Neuron (in vitro differentiated cells): ENCODE measurements around the gene MAPKAPK3.

Experiments used
- H2AFZ ChIP-seq: one replicate; pipeline ENCODE4 v1.6.1; 2013; ENCODE audit warnings: low read depth, mild to moderate bottlenecking, inconsistent platforms, low read length, moderate library complexity
- H3K27me3 ChIP-seq: one replicate; pipeline ENCODE4 v1.6.1; 2013; ENCODE audit warnings: low read length; ENCODE audit not compliant: insufficient read depth
- H3K36me3 ChIP-seq: one replicate; pipeline ENCODE4 v1.6.1; 2013; ENCODE audit warnings: low read length; ENCODE audit not compliant: insufficient read depth
- H3K4me1 ChIP-seq: one replicate; pipeline ENCODE4 v1.6.1; 2013; ENCODE audit warnings: low read length; ENCODE audit not compliant: insufficient read depth
- H3K4me3 ChIP-seq: 2 replicates; pipeline ENCODE4 v1.5.1; 2013; ENCODE audit warnings: mild to moderate bottlenecking, low read length, moderate library complexity
- H3K9me3 ChIP-seq: one replicate; pipeline ENCODE4 v1.6.1; 2013; ENCODE audit warnings: low read length

Gene MAPKAPK3

GRCh38 chr3:50607271-50608091, 9.5 kb upstream of the MAPKAPK3 start:
- H3K36me3 ChIP-seq: peaks cover 17% of the 10 kb centered on the region
- H3K4me1 ChIP-seq: peaks cover 11% of the 10 kb centered on the region
- no peaks in the 10 kb centered on the region for H3K27me3 ChIP-seq

GRCh38 chr3:50608278-50608677, 8.7 kb upstream of the MAPKAPK3 start:
- H2AFZ ChIP-seq: no peak overlapping the region
- no peak overlapping the region for H3K4me3 ChIP-seq
- peaks cover 16% of the 10 kb centered on the region for H3K4me1 ChIP-seq
- no peaks in the 10 kb centered on the region for H3K27me3 ChIP-seq
- H3K36me3 ChIP-seq: peaks cover 17% of the 10 kb centered on the region
- no peaks in the 10 kb centered on the region for H3K9me3 ChIP-seq

More at GRCh38 chr3:50607271-50608091, 9.5 kb upstream of the MAPKAPK3 start:
- Histone ChIP-seq H3K9me3 (no peaks in the 10 kb centered on the region), H2AFZ (no peak overlapping the region), H3K4me3 (no peak overlapping the region)

DNA sequence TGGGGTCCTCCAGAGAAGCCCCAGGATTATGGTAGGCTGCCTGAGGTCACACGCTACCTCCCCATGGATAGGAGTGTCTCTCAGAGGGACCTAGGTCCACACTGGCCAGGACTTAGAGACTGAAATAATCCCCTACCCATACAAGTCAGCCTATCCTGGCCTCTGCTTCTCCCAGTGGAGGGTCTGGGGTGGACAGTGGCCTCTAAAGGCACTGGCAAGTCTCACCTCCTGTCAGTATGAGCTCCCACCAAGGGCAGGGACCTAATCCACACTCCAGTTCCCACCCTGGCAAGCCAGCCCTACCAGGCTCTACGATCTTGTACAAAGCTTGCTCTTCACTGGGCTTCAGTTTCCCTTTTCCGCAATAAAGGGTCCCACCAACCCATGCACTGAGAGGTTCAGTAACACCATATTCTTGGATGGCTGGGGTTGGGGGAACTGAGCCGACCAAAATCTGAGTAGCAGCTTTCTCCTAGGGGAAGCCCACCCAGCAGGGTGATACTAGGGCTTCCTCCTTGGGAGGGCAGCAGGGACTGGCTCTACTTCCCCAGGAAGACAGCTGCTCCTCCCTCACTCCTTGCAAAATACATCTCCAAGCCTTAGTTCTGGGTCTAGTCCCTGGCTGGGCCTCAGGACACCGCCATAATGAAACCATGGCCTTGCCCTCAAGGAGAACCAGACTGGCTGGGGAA, 7.7 kb upstream of the MAPKAPK3 start:
- Histone ChIP-seq H3K4me3 (no peak overlapping the region), H3K27me3 (no peaks in the 10 kb centered on the region), H3K4me1 (peaks cover 16% of the 10 kb centered on the region), H3K36me3 (peaks cover 17% of the 10 kb centered on the region), H3K9me3 (no peaks in the 10 kb centered on the region), H2AFZ (no peak overlapping the region)

- Histone ChIP-seq H3K4me3 (no peak overlapping the region), H3K36me3 (peaks cover 17% of the 10 kb centered on the region), H3K4me1 (peaks cover 16% of the 10 kb centered on the region), H3K27me3 (no peaks in the 10 kb centered on the region), H3K9me3 (no peaks in the 10 kb centered on the region), H2AFZ (no peak overlapping the region)
These were observed 7.2 kb upstream of the MAPKAPK3 start for GRCh38 chr3:50609763-50610085.

- Histone ChIP-seq H3K9me3 (no peaks in the 10 kb centered on the region), H3K36me3 (peaks cover 17% of the 10 kb centered on the region), H3K4me3 (peak overlapping the region; percentile 61), H3K4me1 (peaks cover 16% of the 10 kb centered on the region), H2AFZ (no peak overlapping the region), H3K27me3 (no peaks in the 10 kb centered on the region)
These were observed 6.6 kb upstream of the MAPKAPK3 start for GRCh38 chr3:50610181-50610971.

DNA sequence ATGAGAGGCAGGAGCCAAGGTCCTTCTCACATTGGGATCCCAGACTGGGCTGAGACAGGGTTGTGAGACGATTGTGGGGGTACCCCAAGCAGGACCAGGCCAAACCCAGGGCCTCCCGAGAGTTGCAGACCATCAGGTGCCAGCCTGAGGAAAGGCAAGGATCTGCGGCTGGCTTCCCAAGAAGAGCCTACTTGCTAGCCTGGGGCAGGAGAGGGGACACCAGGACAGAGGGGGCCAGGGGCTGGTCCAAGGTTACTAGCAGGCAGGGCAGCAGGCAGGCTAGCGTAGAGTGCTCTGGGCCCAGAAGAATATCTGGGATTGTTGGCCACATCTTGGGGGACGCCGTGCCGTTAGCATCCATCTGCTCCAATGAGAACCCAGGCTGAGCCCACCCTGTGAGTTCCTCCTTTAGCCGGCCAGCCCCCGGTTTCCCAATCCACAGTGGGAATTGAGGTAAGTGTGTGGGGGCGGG, 5.9 kb upstream of the MAPKAPK3 start:
- Histone ChIP-seq H3K27me3 (no peaks in the 10 kb centered on the region), H3K4me1 (peaks cover 21% of the 10 kb centered on the region), H2AFZ (peak overlapping the region; percentile 43)

DNA sequence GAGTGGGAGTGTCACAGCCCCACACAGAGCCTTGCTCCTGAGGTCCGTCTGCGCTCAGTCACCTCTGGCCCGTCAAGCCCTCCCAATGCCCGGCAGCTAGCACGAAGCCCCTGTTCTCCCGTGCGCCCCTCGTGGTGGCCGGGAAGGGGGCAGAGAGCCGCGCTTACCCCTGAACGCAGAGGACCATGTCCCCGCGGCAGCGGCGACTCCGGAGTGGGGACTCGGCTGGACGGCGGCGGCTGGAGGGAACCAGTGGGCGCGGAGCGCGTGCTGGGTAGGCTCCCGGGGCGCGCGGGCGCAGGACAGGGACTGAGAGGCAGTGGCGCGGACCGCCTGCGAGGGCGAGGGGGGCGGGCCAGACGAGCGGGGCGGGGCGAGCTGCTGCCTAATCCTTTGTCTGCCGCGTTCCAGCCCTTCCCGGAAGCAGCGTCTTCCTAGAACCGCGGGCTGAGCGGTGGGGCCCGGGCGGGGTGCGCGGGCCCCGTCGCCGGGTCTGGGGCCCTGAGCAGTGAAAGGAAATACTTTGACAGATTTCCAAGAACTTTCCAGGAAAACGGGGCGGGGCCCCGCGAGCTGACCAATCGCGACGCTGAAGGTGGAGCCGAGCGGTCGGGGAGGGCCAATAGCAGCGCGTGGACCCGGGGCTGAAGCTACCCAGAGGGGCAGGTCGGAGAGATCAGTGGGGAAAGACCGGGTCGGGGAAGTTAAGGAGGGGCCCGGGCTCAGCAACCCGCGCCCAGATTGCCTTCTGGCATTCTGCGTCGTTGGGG, 5.3 kb upstream of the MAPKAPK3 start, which contains the start of gene CISH:
CISH (minus strand) TSS at position 311 of the 770 bp plus-strand sequence; CDS start at position 187, 124 bp downstream.
- Histone ChIP-seq H3K4me1 (peaks cover 27% of the 10 kb centered on the region), H2AFZ (peak within 1 kb of the TSS; percentile 43), H3K27me3 (no peaks in the 10 kb centered on the region), H3K9me3 (no peaks in the 10 kb centered on the region), H3K4me3 (peak within 1 kb of the TSS; percentile 61), H3K36me3 (peaks cover 11% of the 10 kb centered on the region)

More for the DNA sequence above, 5.9 kb upstream of the MAPKAPK3 start:
- H3K4me3 ChIP-seq: peak overlapping the region; percentile 61
- H3K36me3 ChIP-seq: peaks cover 16% of the 10 kb centered on the region
- no peaks in the 10 kb centered on the region for H3K9me3 ChIP-seq

- peak overlapping the region; percentile 43 for H2AFZ ChIP-seq
- H3K9me3 ChIP-seq: no peaks in the 10 kb centered on the region
- peaks cover 6% of the 10 kb centered on the region for H3K36me3 ChIP-seq
- H3K4me1 ChIP-seq: peaks cover 28% of the 10 kb centered on the region
- H3K27me3 ChIP-seq: no peaks in the 10 kb centered on the region
- H3K4me3 ChIP-seq: peak overlapping the region; percentile 61
These were observed 4.6 kb upstream of the MAPKAPK3 start for GRCh38 chr3:50612234-50612882.

DNA sequence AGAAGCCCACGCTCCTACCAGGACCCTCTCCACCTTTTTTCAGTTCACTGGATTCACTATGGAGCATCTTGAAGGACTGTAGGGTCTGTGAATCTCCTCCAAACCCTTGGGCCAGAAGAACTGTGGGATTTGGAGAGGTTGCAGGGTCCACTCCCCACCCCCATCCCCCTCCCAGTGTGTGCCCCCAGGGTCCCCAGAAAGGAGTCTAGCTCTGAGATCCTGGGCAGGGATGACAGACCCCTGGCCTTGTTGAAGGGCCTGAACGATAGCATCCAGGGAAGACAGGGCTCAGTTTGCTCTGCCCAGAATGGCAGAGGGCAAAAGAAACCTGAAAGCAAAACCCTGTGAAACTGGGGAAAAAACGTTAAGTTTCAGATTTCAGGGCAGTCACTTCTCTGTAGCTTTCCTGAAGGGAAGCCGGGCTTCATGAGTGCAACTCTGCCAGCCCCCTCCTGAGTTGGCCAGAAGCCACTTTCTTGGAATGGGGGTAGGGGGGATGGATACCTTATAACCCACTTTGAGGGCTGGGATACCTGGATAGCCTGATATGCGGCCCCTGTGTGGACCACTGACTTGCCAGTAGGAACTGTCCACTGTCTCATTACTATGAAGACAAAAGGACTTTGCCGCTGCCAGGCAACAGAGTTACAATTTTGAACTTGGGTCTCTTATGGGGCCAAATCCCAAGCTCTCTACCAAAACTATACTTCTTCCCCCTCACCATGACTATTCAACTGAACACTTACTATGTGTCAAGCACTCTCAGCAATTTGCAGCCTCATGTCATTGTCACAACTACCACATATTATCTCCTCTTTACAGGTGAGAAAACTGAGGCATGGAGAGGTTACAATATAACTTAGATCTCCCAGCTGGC, 3.7 kb upstream of the MAPKAPK3 start:
- Histone ChIP-seq H3K9me3 (no peaks in the 10 kb centered on the region), H3K36me3 (no peaks in the 10 kb centered on the region), H3K4me3 (no peak overlapping the region), H3K4me1 (peaks cover 36% of the 10 kb centered on the region), H2AFZ (no peak overlapping the region), H3K27me3 (no peaks in the 10 kb centered on the region)

DNA sequence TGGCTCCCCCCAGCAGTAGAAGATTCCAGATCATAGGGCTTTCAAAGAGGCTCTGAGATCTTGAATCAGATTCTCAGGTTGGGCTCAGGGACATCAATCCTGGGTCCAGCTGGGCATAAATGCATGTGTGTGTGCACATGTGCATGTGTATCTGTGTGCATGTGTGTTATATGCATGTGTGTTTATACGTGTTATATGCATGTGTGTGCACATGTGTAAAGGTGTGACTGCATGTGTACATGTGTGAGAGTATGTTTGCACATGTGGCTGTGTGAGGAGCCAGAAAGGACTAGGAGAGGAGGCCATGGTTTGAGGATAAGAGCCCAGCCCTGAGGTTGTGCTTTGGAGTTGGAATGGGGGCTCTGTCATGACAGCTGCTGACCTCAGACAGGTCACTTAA, 1.8 kb upstream of the MAPKAPK3 start:
- Histone ChIP-seq H3K4me3 (no peak overlapping the region), H2AFZ (no peak overlapping the region), H3K9me3 (no peaks in the 10 kb centered on the region)

GRCh38 chr3:50616003-50616769, 765 bp upstream of the MAPKAPK3 start:
- no peaks in the 10 kb centered on the region for H3K9me3 ChIP-seq
- no peaks in the 10 kb centered on the region for H3K36me3 ChIP-seq
- H3K27me3 ChIP-seq: no peaks in the 10 kb centered on the region
- H2AFZ ChIP-seq: peak overlapping the region; percentile 32
- peaks cover 29% of the 10 kb centered on the region for H3K4me1 ChIP-seq
- H3K4me3 ChIP-seq: peak overlapping the region; percentile 41

More for the DNA sequence above, 1.8 kb upstream of the MAPKAPK3 start:
- no peaks in the 10 kb centered on the region for H3K27me3 ChIP-seq
- H3K4me1 ChIP-seq: peaks cover 36% of the 10 kb centered on the region
- H3K36me3 ChIP-seq: no peaks in the 10 kb centered on the region
